ENCODE results near the gene RNF208.
A peak's percentile ranks its signal among the peaks of the same experiment; 100 is the strongest.

The RNF208 gene

GRCh38 chr9:137215196-137215986 is 6.6 kb downstream of the RNF208 start:
- no peak for DNase-seq

- DNase-seq = no peak
These were observed 7.4 kb downstream of the RNF208 start for GRCh38 chr9:137214620-137215019.

GRCh38 chr9:137213160-137214060 is 8.6 kb downstream of the RNF208 start:
- DNase-seq = peak in 9 of 51 donors; percentile 25 to 60 (median 46)

GRCh38 chr9:137212520-137212919 is 9.5 kb downstream of the RNF208 start:
- no peak for DNase-seq

- no peak for DNase-seq
These were observed 10.5 kb downstream of the RNF208 start for GRCh38 chr9:137211532-137211931.

GRCh38 chr9:137206602-137207001 is 15.4 kb downstream of the RNF208 start:
- DNase-seq = no peak

GRCh38 chr9:137205126-137206069 is 16.6 kb downstream of the RNF208 start, which contains the start of the genes NDOR1 and TMEM203:
TSS of gene NDOR1 (plus strand) at chr9:137205700. CDS start at chr9:137205778, 78 bp downstream.
TSS of gene TMEM203 (minus strand) at chr9:137205648. CDS start at chr9:137205414, 234 bp downstream.
- DNase-seq = peak; percentile 58 to 97 (median 88)

- no peak for DNase-seq
These were observed 17.3 kb downstream of the RNF208 start for GRCh38 chr9:137204731-137205125.

GRCh38 chr9:137202966-137203365 is 19.1 kb downstream of the RNF208 start:
- no peak for DNase-seq

GRCh38 chr9:137201205-137201868 is 20.7 kb downstream of the RNF208 start:
- DNase-seq = no peak

GRCh38 chr9:137200311-137201204 is 21.5 kb downstream of the RNF208 start, which contains the start of gene TPRN:
TSS of gene TPRN (minus strand) at chr9:137200741. CDS start at chr9:137200711, 30 bp downstream.
- peak; percentile 51 to 100 (median 97) for DNase-seq

- peak in 1 of 51 donors; percentile 13 for DNase-seq
These were observed 22.5 kb downstream of the RNF208 start for GRCh38 chr9:137199411-137200121.

- DNase-seq = peak in 2 of 51 donors; percentile 30 to 40
These were observed 23.1 kb downstream of the RNF208 start for GRCh38 chr9:137198902-137199283.

GRCh38 chr9:137198051-137198901 is 23.8 kb downstream of the RNF208 start:
- DNase-seq = peak in 4 of 51 donors; percentile 25 to 46 (median 38)

- DNase-seq = no peak
These were observed 26.4 kb downstream of the RNF208 start for GRCh38 chr9:137195525-137196220.

GRCh38 chr9:137194909-137195308 is 27.1 kb downstream of the RNF208 start:
- no peak for DNase-seq

GRCh38 chr9:137194388-137194787 is 27.7 kb downstream of the RNF208 start:
- peak; percentile 28 to 96 (median 83) for DNase-seq
